Parathyroid adenoma (tissue), 2 donors: Measurements from ENCODE around the gene BTG4.

Source experiments
- H2AFZ ChIP-seq: fragments of 300-600 bp; sonication (generic); one replicate; pipeline ENCODE4 v1.7.0; 2017; ENCODE audit warnings: antibody characterized with exemption, mild to moderate bottlenecking
- H3K27ac ChIP-seq: fragments of 300-600 bp; sonication (generic); one replicate; pipeline ENCODE4 v1.7.0; 2017
- H3K27me3 ChIP-seq: fragments of 300-600 bp; sonication (generic); one replicate; pipeline ENCODE4 v1.7.0; 2017; ENCODE audit warnings: low read length; ENCODE audit not compliant: control insufficient read depth, insufficient read depth
- H3K36me3 ChIP-seq: fragments of 300-600 bp; sonication (generic); one replicate; pipeline ENCODE4 v1.7.0; 2017; ENCODE audit warnings: low read length; ENCODE audit not compliant: control insufficient read depth, insufficient read depth
- H3K4me1 ChIP-seq: fragments of 300-600 bp; sonication (generic); one replicate; pipeline ENCODE4 v1.7.0; 2017; ENCODE audit warnings: control low read depth
- H3K4me2 ChIP-seq: fragments of 300-600 bp; sonication (generic); one replicate; pipeline ENCODE4 v1.7.0; 2017; ENCODE audit warnings: low read length
- H3K4me3 ChIP-seq: fragments of 300-600 bp; sonication (generic); one replicate; pipeline ENCODE4 v1.7.0; 2017; ENCODE audit warnings: low read depth, low read length
- H3K79me2 ChIP-seq: fragments of 300-600 bp; sonication (generic); one replicate; pipeline ENCODE4 v1.7.0; 2017; ENCODE audit warnings: control low read depth
- H3K9ac ChIP-seq: fragments of 300-600 bp; sonication (generic); one replicate; pipeline ENCODE4 v1.7.0; 2017; ENCODE audit warnings: mild to moderate bottlenecking
- H3K9me3 ChIP-seq: fragments of 300-600 bp; sonication (generic); one replicate; pipeline ENCODE4 v1.7.0; 2017; ENCODE audit warnings: low read length; ENCODE audit not compliant: control insufficient read depth
- CTCF ChIP-seq: fragments of 300-600 bp; sonication (generic); IDR thresholded peaks from one replicate; pipeline ENCODE4 v1.7.0; 2017; ENCODE audit warnings: antibody characterized with exemption, mild to moderate bottlenecking
- donor health status: primary hyperparathyroidism.

The BTG4 gene

GRCh38 chr11:111454561-111455192 is 57.5 kb downstream of the BTG4 start:
- no peaks in the 10 kb centered on the region for H3K9me3 ChIP-seq
- no peak for TF ChIP-seq CTCF
- H2AFZ ChIP-seq: no peak overlapping the region
- H3K4me2 ChIP-seq: no peak overlapping the region
- no peaks in the 10 kb centered on the region for H3K79me2 ChIP-seq
- no peak overlapping the region for H3K4me3 ChIP-seq
- H3K36me3 ChIP-seq: no peaks in the 10 kb centered on the region
- H3K4me1 ChIP-seq: peaks cover 5% of the 10 kb centered on the region
- no peak overlapping the region for H3K27ac ChIP-seq
- no peaks in the 10 kb centered on the region for H3K27me3 ChIP-seq
- no peak overlapping the region for H3K9ac ChIP-seq

GRCh38 chr11:111452817-111453552 is 59.2 kb downstream of the BTG4 start:
- TF ChIP-seq CTCF: no peak
- Histone ChIP-seq H2AFZ (no peak overlapping the region), H3K36me3 (no peaks in the 10 kb centered on the region), H3K4me2 (no peak overlapping the region), H3K4me1 (peaks cover 10% of the 10 kb centered on the region), H3K4me3 (no peak overlapping the region), H3K27me3 (no peaks in the 10 kb centered on the region), H3K9ac (no peak overlapping the region), H3K9me3 (no peaks in the 10 kb centered on the region), H3K27ac (no peak overlapping the region), H3K79me2 (no peaks in the 10 kb centered on the region)

- Histone ChIP-seq H3K4me3 (no peak overlapping the region), H2AFZ (no peak overlapping the region), H3K9me3 (no peaks in the 10 kb centered on the region), H3K4me1 (peaks cover 10% of the 10 kb centered on the region), H3K79me2 (no peaks in the 10 kb centered on the region), H3K27me3 (no peaks in the 10 kb centered on the region), H3K36me3 (no peaks in the 10 kb centered on the region), H3K27ac (no peak overlapping the region), H3K4me2 (no peak overlapping the region), H3K9ac (no peak overlapping the region)
- no peak for TF ChIP-seq CTCF
Observed at GRCh38 chr11:111452146-111452545, 60.0 kb downstream of the BTG4 start.

- Histone ChIP-seq H3K9me3 (no peaks in the 10 kb centered on the region), H3K9ac (no peak overlapping the region), H3K79me2 (no peaks in the 10 kb centered on the region), H3K4me1 (peaks cover 14% of the 10 kb centered on the region), H3K27me3 (no peaks in the 10 kb centered on the region), H3K4me3 (no peak overlapping the region), H3K4me2 (no peak overlapping the region), H3K36me3 (no peaks in the 10 kb centered on the region), H2AFZ (no peak overlapping the region), H3K27ac (no peak overlapping the region)
- no peak for TF ChIP-seq CTCF
Observed at GRCh38 chr11:111450480-111451320, 61.5 kb downstream of the BTG4 start.
